Trophoblast cell (in vitro differentiated cells and primary cell): ENCODE data around the gene GON4L.

Experiments
- DNase-seq, 2 donors: peaks; one replicate each; pipeline ENCODE4 v3.0.0-alpha.2; 2016
- H2AFZ ChIP-seq: 2 replicates; pipeline ENCODE4 v1.6.1; 2013; ENCODE audit warnings: low read length, moderate library complexity, mild to moderate bottlenecking; ENCODE audit not compliant: insufficient read depth, poor library complexity
- H2AK5ac ChIP-seq: 2 replicates; pipeline ENCODE4 v1.6.1; 2013; ENCODE audit warnings: mild to moderate bottlenecking, low read length
- H2BK120ac ChIP-seq: 2 replicates; pipeline ENCODE4 v1.6.1; 2013; ENCODE audit warnings: low read length, mild to moderate bottlenecking, moderate library complexity; ENCODE audit not compliant: insufficient read depth, poor library complexity
- H2BK12ac ChIP-seq: 2 replicates; pipeline ENCODE4 v1.6.1; 2013; ENCODE audit warnings: mild to moderate bottlenecking, low read length, moderate library complexity
- H2BK5ac ChIP-seq: 2 replicates; pipeline ENCODE4 v1.6.1; 2013; ENCODE audit warnings: low read length, low read depth, moderate library complexity, mild to moderate bottlenecking; ENCODE audit not compliant: poor library complexity
- H3K14ac ChIP-seq: 2 replicates; pipeline ENCODE4 v1.6.1; 2013; ENCODE audit warnings: mild to moderate bottlenecking, low read length
- H3K18ac ChIP-seq: 2 replicates; pipeline ENCODE4 v1.6.1; 2013; ENCODE audit warnings: mild to moderate bottlenecking, low read length
- H3K23ac ChIP-seq: 2 replicates; pipeline ENCODE4 v1.6.1; 2013; ENCODE audit warnings: low read length
- H3K27ac ChIP-seq: 2 replicates; pipeline ENCODE4 v1.5.1; 2013; ENCODE audit warnings: low read depth, mild to moderate bottlenecking, inconsistent platforms, low read length, moderate library complexity
- H3K27me3 ChIP-seq: 2 replicates; pipeline ENCODE4 v1.6.1; 2013; ENCODE audit warnings: inconsistent platforms, mild to moderate bottlenecking, low read length, moderate library complexity; ENCODE audit not compliant: insufficient read depth
- H3K36me3 ChIP-seq, 2 experiments: 1 replicate in 1 of 2; 2 replicates in 1 of 2; pipeline ENCODE4 v1.6.1; 2013; ENCODE audit warnings: low read length in 2 of 2, mild to moderate bottlenecking in 2 of 2, moderate library complexity in 1 of 2; ENCODE audit not compliant: insufficient read depth in 2 of 2, control insufficient read depth in 1 of 2
- H3K4ac ChIP-seq: 2 replicates; pipeline ENCODE4 v1.6.1; 2013; ENCODE audit warnings: low read depth, mild to moderate bottlenecking, low read length, moderate library complexity
- H3K4me1 ChIP-seq, 2 experiments: 1 replicate in 1 of 2; 2 replicates in 1 of 2; pipeline ENCODE4 v1.6.1; 2013; ENCODE audit warnings: low read length in 2 of 2, mild to moderate bottlenecking in 2 of 2, moderate library complexity in 1 of 2; ENCODE audit not compliant: insufficient read depth in 2 of 2, control insufficient read depth in 1 of 2
- H3K4me2 ChIP-seq: 2 replicates; pipeline ENCODE4 v1.6.1; 2013; ENCODE audit warnings: inconsistent platforms, mild to moderate bottlenecking, low read length, moderate library complexity
- H3K4me3 ChIP-seq: 2 replicates; pipeline ENCODE4 v1.5.1; 2013; ENCODE audit warnings: mild to moderate bottlenecking, low read depth, low read length, inconsistent platforms
- H3K79me1 ChIP-seq: one replicate; pipeline ENCODE4 v1.6.1; 2013; ENCODE audit warnings: low read length
- H3K79me2 ChIP-seq: 2 replicates; pipeline ENCODE4 v1.6.1; 2013; ENCODE audit warnings: low read length, mild to moderate bottlenecking; ENCODE audit not compliant: control insufficient read depth, insufficient read depth, poor library complexity
- H3K9ac ChIP-seq: 2 replicates; pipeline ENCODE4 v1.6.1; 2013; ENCODE audit warnings: mild to moderate bottlenecking, low read length
- H3K9me3 ChIP-seq: 2 replicates; pipeline ENCODE4 v1.6.1; 2013; ENCODE audit warnings: low read depth, mild to moderate bottlenecking, control low read depth, inconsistent platforms, low read length; ENCODE audit not compliant: insufficient read depth
- H4K12ac ChIP-seq: 2 replicates; pipeline ENCODE4 v1.6.1; 2013; ENCODE audit warnings: low read depth, mild to moderate bottlenecking, low read length, moderate library complexity
- H4K8ac ChIP-seq: 2 replicates; pipeline ENCODE4 v1.6.1; 2013; ENCODE audit warnings: low read depth, mild to moderate bottlenecking, low read length, moderate library complexity
- H4K91ac ChIP-seq: one replicate; pipeline ENCODE4 v1.6.1; 2013; ENCODE audit warnings: low read depth, mild to moderate bottlenecking, low read length, moderate library complexity
- WGBS: extraction: QIAGEN DNeasy Blood & Tissue Kit; methylation state at CpG from one replicate; pipeline ENCODE4 v1.1.7; 2013; ENCODE audit warnings: missing lambda C conversion rate; ENCODE audit not compliant: insufficient read length, insufficient coverage; ENCODE audit errors: extremely low coverage; 5-methylcytosine and 5-hydroxymethylcytosine counted together

The GON4L gene

DNA sequence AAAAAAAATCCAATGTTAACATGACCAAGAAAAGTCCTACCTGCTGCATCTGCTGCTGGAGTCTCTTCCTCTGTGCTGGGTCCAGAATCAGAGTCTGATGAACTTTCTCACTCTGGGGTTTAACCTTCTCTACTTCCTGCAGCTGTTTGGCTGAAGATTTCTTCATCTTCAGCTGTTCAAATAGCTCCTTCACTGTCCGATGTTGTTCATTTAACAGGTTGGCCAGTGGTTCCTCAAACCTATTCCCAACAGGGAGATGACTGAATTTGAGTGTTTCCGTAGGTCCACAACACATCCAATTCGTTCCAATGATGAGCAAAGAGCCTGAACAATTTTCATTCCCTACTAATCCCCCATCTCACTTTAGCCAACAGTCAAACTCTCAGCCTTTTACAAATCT, 79.4 kb downstream of the GON4L start:
- H3K27ac ChIP-seq: no peak overlapping the region
- H3K36me3 ChIP-seq: peaks cover 19 to 20% of the 10 kb centered on the region in 2 experiments
- no peak overlapping the region for H2AK5ac ChIP-seq
- no peaks in the 10 kb centered on the region for H3K27me3 ChIP-seq
- no peak overlapping the region for H4K12ac ChIP-seq
- H4K8ac ChIP-seq: no peak overlapping the region
- H4K91ac ChIP-seq: no peak overlapping the region
- H3K23ac ChIP-seq: no peak overlapping the region
- no peak overlapping the region for H2AFZ ChIP-seq
- no peak overlapping the region for H3K4me2 ChIP-seq
- H3K9ac ChIP-seq: no peak overlapping the region
- WGBS: no CpG with 5 or more reads among the region's 3 CpGs
- no peak overlapping the region for H2BK12ac ChIP-seq
- no peak overlapping the region for H2BK120ac ChIP-seq
- no peak overlapping the region for H3K18ac ChIP-seq
- no peak overlapping the region for H3K14ac ChIP-seq
- H3K4me3 ChIP-seq: no peak overlapping the region
- no peak for DNase-seq
- H3K79me1 ChIP-seq: no peaks in the 10 kb centered on the region
- H3K9me3 ChIP-seq: no peaks in the 10 kb centered on the region
- H3K4ac ChIP-seq: no peak overlapping the region
- H3K79me2 ChIP-seq: no peaks in the 10 kb centered on the region
- H2BK5ac ChIP-seq: no peak overlapping the region
- H3K4me1 ChIP-seq: no peaks in the 10 kb centered on the region

DNA sequence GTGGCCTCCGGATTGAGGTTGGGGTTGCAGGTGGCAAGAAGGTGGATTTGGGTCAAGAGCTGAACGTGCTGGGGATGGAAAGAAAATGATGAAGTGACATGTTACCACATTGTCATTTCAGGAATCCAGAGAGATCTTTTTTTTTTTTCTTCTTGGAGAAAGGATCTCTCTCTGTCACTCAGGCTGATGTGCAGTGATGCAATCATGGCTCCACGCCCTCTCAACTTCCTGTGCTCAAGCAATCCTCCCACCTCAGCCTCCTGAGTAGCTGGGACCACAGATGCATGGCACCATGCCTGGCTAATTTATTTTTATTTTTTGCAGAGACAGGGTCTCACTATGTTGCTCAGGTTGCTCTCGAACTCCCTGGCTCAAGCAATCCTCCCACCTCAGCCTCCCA, 80.6 kb downstream of the GON4L start:
- no peaks in the 10 kb centered on the region for H3K27me3 ChIP-seq
- H2AFZ ChIP-seq: no peak overlapping the region
- no peaks in the 10 kb centered on the region for H3K4me1 ChIP-seq
- H3K18ac ChIP-seq: no peak overlapping the region
- H3K4ac ChIP-seq: no peak overlapping the region
- H3K23ac ChIP-seq: no peak overlapping the region
- H3K9ac ChIP-seq: no peak overlapping the region
- no peak overlapping the region for H4K8ac ChIP-seq
- no peak overlapping the region for H3K27ac ChIP-seq
- no peak overlapping the region for H2AK5ac ChIP-seq
- H3K4me2 ChIP-seq: no peak overlapping the region
- H3K4me3 ChIP-seq: no peak overlapping the region
- no CpG with 5 or more reads among the region's 4 CpGs for WGBS
- peaks cover 27% of the 10 kb centered on the region in 2 experiments for H3K36me3 ChIP-seq
- no peak overlapping the region for H4K91ac ChIP-seq
- peak in 1 of 2 donors; percentile 53 for DNase-seq
- no peaks in the 10 kb centered on the region for H3K79me2 ChIP-seq
- no peak overlapping the region for H3K14ac ChIP-seq
- no peaks in the 10 kb centered on the region for H3K79me1 ChIP-seq
- H2BK120ac ChIP-seq: no peak overlapping the region
- H2BK5ac ChIP-seq: no peak overlapping the region
- no peaks in the 10 kb centered on the region for H3K9me3 ChIP-seq
- no peak overlapping the region for H2BK12ac ChIP-seq
- no peak overlapping the region for H4K12ac ChIP-seq

DNA sequence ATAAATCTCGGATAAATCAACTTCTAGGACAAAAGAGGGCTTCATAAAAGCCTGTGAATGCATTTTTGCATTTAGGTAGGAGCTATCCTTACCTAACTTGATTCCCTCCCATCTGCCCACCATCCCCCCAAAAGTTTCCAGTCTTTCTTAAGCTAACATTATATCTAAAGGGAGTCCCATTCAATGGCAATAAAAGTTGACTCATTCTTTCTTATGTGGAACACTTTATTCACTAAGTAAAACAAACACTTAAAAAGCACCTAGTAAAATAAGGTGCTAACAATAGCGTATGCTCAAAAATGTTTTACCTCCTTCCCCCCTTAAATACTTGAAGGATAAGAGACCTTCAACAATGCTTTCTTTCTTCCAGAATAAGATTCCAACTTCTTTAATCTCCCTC, 83.8 kb downstream of the GON4L start:
- Histone ChIP-seq H3K79me2 (no peaks in the 10 kb centered on the region), H3K36me3 (peaks cover 36 to 45% of the 10 kb centered on the region in 2 experiments), H2AFZ (no peak overlapping the region), H2BK12ac (no peak overlapping the region), H3K79me1 (no peaks in the 10 kb centered on the region), H3K27me3 (no peaks in the 10 kb centered on the region), H3K4me3 (no peak overlapping the region), H3K14ac (no peak overlapping the region), H2BK5ac (no peak overlapping the region), H3K23ac (no peak overlapping the region), H3K27ac (no peak overlapping the region), H3K18ac (no peak overlapping the region), H3K4me2 (no peak overlapping the region), H3K9ac (no peak overlapping the region), H4K8ac (no peak overlapping the region), H3K4me1 (no peaks in the 10 kb centered on the region), H3K9me3 (no peaks in the 10 kb centered on the region), H2AK5ac (no peak overlapping the region), H3K4ac (no peak overlapping the region), H2BK120ac (no peak overlapping the region), H4K91ac (no peak overlapping the region), H4K12ac (no peak overlapping the region)
- no peak for DNase-seq
- WGBS: no CpG with 5 or more reads among the region's 2 CpGs

DNA sequence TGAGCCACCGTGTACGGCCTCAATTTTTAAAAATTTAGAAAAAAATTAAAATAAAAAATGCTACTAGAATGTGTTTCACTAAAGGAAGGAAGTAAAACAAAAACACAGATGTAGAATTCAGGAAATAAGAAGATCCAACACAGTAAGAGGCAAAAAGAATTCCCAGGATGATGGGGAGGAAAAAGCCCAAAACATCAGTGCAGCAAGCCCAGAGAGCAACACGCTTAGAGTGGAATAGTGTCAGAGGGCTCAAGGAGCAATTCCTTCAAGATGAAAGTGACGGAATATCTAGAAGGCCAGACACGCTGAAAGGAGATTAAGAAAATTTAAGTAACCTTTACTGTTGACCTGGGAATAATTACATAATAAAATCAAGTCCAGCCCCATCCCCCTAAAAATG, 87.8 kb downstream of the GON4L start:
- no CpG with 5 or more reads among the region's 5 CpGs for WGBS
- Histone ChIP-seq H4K12ac (no peak overlapping the region), H2BK5ac (no peak overlapping the region)

More for the DNA sequence above, 87.8 kb downstream of the GON4L start:
- Histone ChIP-seq H3K4ac (no peak overlapping the region), H3K18ac (no peak overlapping the region), H2AK5ac (no peak overlapping the region), H3K79me1 (no peaks in the 10 kb centered on the region), H3K36me3 (peaks cover 46 to 54% of the 10 kb centered on the region in 2 experiments), H2BK12ac (no peak overlapping the region), H3K4me2 (no peak overlapping the region), H3K4me3 (no peak overlapping the region), H3K23ac (no peak overlapping the region), H3K79me2 (no peaks in the 10 kb centered on the region), H2BK120ac (no peak overlapping the region), H3K9me3 (no peaks in the 10 kb centered on the region), H3K27me3 (no peaks in the 10 kb centered on the region), H3K4me1 (no peaks in the 10 kb centered on the region), H3K9ac (no peak overlapping the region), H4K91ac (no peak overlapping the region), H3K14ac (no peak overlapping the region), H4K8ac (no peak overlapping the region), H3K27ac (no peak overlapping the region), H2AFZ (no peak overlapping the region)
- DNase-seq: no peak
